Activated T-cell treated with anti-CD3 and anti-CD28 coated beads for 1 hour (primary cell): Measurements from ENCODE around the gene RAP1A.
"Not testable (repeated sequence)": the region's sequence is repeated elsewhere in the genome, so short reads cannot be mapped to it uniquely, and the experiment has no call there.

Source experiments
- DNase-seq: peaks from one replicate; pipeline ENCODE4 v3.0.0-alpha.2; 2020; ENCODE audit warnings: low read depth

RAP1A gene

DNA sequence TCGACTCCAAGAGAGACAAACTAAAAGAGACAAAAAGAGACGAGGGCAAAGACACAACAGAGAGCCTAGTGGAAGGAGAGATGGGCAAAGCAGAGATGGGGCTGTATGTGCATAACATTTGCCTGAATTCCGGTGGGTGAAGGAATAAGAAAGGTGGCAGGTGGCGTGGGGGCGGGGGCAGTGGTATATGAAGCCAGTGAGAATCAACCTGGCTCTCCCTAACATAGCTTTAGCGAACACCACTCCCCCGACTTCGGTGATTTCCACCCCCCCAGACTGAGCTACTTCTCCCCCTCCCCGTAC lies 118.5 kb downstream of the RAP1A start:
- DNase-seq: no peak

DNA sequence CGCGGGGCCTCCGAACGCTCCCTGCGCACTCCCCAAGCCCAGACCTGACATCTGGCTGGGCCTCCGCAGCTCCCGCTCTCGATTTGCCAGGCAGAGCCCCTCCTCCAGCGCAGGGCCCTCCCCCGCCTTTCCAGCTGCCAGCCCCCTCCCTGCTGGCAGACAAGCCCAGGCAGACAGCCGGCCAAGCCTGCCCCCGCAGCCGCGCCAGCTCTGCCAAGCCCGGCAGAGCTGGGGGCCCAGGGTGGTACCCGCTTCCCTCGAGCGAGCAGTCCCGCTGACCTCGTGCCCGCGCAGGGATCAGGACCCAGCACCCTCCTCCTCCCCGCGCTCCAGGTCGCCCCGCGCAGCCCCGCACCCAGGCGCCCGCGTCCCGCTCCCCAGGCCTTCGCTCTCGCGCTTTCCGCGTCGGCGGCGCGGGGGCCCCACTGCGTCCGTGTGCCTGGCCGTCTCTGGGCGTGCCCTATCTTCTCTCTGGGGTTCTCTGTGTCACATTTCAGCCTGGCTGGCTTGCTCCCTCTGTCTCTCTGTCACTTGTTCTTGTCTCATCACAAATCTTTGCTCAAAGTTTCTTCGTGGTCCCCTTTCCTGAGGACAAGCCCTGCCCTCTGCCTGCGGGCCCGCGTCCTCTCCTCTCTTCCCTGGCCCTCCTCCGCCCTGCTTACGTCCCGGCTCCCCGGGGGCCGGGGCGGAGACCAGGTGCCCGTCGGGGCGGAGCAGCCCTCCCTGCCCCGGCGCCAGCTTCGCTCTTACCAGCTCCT lies 119.0 kb downstream of the RAP1A start:
- peak; percentile 8 for DNase-seq

- DNase-seq: peak; percentile 44
Observed at GRCh38 chr1:111739194-111739924, 119.8 kb downstream of the RAP1A start, which contains the start of gene INKA2. INKA2 (minus strand) TSS chr1:111739395; CDS start chr1:111739242, 153 bp downstream.

DNA sequence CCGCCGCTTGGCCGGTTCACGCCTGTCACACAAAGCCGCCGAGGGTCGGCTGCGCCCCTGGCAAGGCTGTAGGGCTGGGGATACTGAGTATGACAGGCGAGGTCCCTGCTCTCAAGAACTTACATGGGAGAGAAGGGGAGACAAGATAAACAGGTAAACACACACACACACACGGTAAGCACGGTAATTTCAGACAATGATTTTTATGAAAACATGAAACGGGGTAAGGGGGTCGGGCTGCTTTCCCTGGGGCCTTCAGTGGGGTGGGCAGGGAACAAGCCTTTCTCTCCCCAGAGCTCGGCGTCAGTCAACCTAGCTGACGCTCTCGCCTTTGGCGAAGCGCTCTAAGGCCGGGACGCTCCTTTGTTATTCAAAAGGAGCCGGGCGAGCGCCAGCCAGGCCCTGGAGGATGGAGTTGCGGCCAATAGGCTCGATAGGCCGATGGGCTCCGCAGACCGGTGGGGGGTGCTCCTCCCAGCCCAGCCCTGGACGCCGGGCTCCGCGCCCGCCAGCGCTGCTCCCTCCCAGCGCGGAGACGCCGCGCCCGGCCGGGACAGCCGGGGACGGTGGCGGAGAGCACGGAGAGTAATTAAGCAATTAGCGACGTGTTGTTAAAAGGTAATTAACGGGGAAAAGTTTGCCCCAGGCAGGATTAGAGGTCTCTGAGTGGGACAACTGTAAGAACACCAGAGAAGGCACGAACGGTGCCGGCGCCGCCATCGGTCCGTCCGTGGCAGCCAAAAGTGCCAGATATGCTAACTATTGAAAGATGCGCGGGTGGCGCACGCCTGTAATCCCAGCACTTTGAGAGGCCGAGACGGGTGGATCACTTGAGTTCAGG lies 120.6 kb downstream of the RAP1A start:
- no peak for DNase-seq

GRCh38 chr1:111742292-111742691 lies 122.7 kb downstream of the RAP1A start:
- DNase-seq: not testable (repeated sequence)

DNA sequence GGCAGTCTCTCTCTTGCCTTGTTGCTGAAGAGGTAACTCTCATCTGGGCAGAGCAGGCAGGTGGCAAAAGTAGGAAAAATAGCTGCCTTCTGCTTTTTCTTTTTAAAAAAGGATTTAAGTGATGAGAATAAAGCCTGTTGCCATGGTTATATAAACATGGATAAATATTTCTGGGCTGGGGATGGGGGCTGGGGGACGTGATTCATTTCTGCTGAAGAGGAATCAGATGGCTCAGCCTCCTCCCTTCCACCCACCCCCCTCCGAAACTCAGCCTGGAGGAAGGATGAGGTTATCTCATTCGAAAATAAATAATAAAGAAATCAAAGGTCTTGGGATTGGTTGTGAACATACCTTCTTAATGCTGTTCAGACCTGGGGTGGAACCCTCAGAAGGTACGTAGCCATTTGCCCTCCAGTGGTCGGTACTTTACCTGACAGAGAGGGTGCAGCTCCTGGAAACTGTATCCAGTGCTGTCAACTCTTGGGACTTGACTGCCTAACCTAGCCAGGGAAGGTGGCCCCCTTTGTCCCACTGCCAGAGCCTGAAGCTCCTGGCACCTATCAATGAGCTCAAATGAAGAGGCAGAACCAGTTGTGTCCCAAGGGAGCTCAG lies 123.5 kb downstream of the RAP1A start:
- DNase-seq: no peak

- no peak for DNase-seq
Observed at GRCh38 chr1:111743679-111744101, 124.1 kb downstream of the RAP1A start.

GRCh38 chr1:111745675-111746613 lies 126.4 kb downstream of the RAP1A start:
- DNase-seq: no peak

- DNase-seq: no peak
Observed at GRCh38 chr1:111746614-111746999, 127.0 kb downstream of the RAP1A start.

GRCh38 chr1:111747282-111747734 lies 127.7 kb downstream of the RAP1A start:
- peak; percentile 12 for DNase-seq

- DNase-seq: no peak
Observed at GRCh38 chr1:111747947-111748346, 128.4 kb downstream of the RAP1A start.

GRCh38 chr1:111749628-111750027 lies 130.0 kb downstream of the RAP1A start:
- no peak for DNase-seq

DNA sequence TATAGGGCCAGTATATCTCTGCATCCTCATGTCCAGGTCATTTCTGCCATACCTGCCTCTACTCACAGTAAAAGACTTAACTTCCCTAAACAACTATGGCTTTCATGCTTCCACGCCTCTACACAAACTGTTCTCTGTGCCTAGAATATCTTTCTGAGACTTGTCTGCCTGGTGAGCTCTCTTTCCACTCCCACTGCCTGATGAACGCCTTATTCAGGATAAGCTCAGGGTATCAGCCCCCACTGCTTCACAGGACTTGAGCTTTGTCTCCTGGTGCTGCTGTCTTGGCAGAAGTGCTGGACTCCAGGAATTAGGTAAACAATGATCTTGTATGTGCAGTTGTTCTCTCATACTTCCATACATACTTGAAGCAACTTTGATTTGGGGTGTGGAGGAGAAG lies 131.3 kb downstream of the RAP1A start:
- no peak for DNase-seq

DNA sequence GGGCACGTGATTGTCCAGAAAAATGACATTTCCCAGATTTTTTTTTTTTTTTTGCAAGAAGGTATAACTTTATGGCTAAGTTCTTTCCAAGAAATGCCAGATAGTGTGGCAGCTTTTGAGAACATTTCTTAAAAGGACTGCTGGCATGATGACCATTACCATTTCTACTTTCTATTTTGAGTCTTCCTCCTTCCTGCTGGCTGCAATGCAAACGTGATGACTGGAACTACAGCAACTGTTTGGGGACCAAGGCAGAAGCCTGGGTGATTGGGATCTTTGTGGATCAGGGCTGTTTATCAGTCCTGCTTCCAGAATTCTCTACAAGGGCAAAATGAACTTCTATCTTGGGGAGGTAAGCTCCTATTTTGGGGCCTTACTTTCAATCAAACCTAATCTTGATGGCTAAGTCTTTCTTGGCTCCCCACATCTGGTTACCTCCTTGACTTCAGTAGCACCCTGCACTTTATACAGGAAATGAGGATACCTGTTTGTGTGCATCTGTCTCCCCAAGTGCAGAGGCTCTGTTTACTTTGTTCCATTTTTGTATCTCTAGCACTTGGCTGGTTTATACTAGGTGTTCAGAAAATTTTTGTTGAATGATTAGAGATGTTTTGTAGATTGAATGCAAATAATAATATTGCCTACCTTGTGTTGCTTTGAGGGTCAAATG lies 132.5 kb downstream of the RAP1A start:
- DNase-seq: no peak

DNA sequence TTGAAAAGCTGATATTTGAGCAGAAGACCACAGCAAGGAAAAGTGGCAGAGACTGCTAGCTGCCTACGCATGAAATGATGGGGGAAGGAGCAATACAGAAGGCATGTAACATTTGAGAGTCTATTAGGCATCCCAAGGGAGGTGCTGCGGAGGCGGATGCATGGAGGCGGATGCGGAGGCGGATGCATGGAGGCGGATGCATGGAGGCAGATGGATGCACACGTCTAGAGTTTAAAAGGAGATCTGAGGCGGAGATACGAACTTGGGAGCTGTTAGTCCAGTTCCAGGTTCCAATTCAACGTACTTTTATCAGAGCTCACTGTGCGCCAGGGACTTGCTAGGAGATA lies 135.4 kb downstream of the RAP1A start:
- DNase-seq: no peak

- DNase-seq: peak; percentile 90
Observed at GRCh38 chr1:111755331-111756123, 135.9 kb downstream of the RAP1A start, which contains the start of gene DDX20. DDX20 (plus strand) TSS chr1:111755901; CDS start chr1:111755925, 24 bp downstream.

GRCh38 chr1:111756124-111756513 lies 136.5 kb downstream of the RAP1A start:
- DNase-seq: no peak

DNA sequence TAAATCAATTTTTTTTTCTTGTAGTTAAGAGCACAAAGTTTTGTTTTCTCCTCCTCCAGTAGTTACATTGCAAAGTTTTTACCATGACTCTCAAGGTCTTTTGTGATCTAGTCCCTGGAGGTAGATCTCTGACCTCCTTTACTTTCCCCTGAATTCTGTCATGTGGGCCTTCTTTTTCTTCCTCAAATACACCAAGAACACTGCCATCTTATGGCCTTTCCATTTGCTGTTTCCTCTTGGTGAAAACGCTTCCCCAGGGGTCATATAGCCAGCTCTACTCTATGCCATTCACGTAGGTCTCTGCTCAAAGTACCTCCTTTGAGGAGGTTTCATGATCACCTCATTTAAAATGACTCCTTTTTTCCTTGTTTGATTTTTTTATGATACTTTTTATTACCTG lies 138.8 kb downstream of the RAP1A start:
- DNase-seq: no peak

GRCh38 chr1:111761717-111762116 lies 142.1 kb downstream of the RAP1A start:
- no peak for DNase-seq

- no peak for DNase-seq
Observed at GRCh38 chr1:111762332-111762731, 142.7 kb downstream of the RAP1A start.
